NCI-H1417 (cell line): ENCODE results near the gene TXN2.
"Not testable (repeated sequence)": the region's sequence is repeated elsewhere in the genome, so short reads cannot be mapped to it uniquely, and the experiment has no call there.

Experiments
- DNase-seq, 3 experiments: peaks; one replicate each; lab custom pipeline; 2025; lab: John Stamatoyannopoulos, UW

TXN2 gene

GRCh38 chr22:36481393-36482168, at the start of gene TXN2:
TSS of gene TXN2 (minus strand) at chr22:36481640. CDS start at chr22:36480837, 803 bp downstream.
- peak; percentile 85 to 94 (median 85) for DNase-seq

- DNase-seq, result peak; percentile 95 to 99 (median 96)
Measured at GRCh38 chr22:36528795-36529751, 47.6 kb upstream of the TXN2 start, which contains the start of gene EIF3D. TSS of gene EIF3D (minus strand) at chr22:36529166. CDS start at chr22:36526121, 3,045 bp downstream.

GRCh38 chr22:36528341-36528740, 46.9 kb upstream of the TXN2 start:
- no peak for DNase-seq

- no peak for DNase-seq
Measured at GRCh38 chr22:36522662-36523061, 41.2 kb upstream of the TXN2 start.

GRCh38 chr22:36520423-36520822, 39.0 kb upstream of the TXN2 start:
- DNase-seq, result no peak

- not testable (repeated sequence) for DNase-seq
Measured at GRCh38 chr22:36519906-36520305, 38.5 kb upstream of the TXN2 start.

- no peak for DNase-seq
Measured at GRCh38 chr22:36514766-36515165, 33.3 kb upstream of the TXN2 start.

GRCh38 chr22:36512991-36513390, 31.6 kb upstream of the TXN2 start:
- DNase-seq, result no peak

GRCh38 chr22:36512333-36512732, 30.9 kb upstream of the TXN2 start:
- no peak for DNase-seq

GRCh38 chr22:36510966-36511881, 29.8 kb upstream of the TXN2 start:
- peak; percentile 14 to 42 (median 34) for DNase-seq

- peak; percentile 14 to 79 (median 31) for DNase-seq
Measured at GRCh38 chr22:36510384-36510783, 28.9 kb upstream of the TXN2 start.

- no peak for DNase-seq
Measured at GRCh38 chr22:36507518-36508010, 26.1 kb upstream of the TXN2 start.

GRCh38 chr22:36506637-36507517, 25.4 kb upstream of the TXN2 start, which contains the start of gene FOXRED2:
TSS of gene FOXRED2 (minus strand) at chr22:36507040. CDS start at chr22:36506422, 618 bp downstream.
- DNase-seq, result peak; percentile 77 to 93 (median 90)

- peak in 2 of 3 experiments; percentile 62 to 64 for DNase-seq
Measured at GRCh38 chr22:36505998-36506635, 24.7 kb upstream of the TXN2 start.

- no peak for DNase-seq
Measured at GRCh38 chr22:36497910-36498665, 16.6 kb upstream of the TXN2 start.

GRCh38 chr22:36493690-36494110, 12.3 kb upstream of the TXN2 start:
- DNase-seq, result no peak

- no peak for DNase-seq
Measured at GRCh38 chr22:36492109-36492508, 10.7 kb upstream of the TXN2 start.

GRCh38 chr22:36491155-36491554, 9.7 kb upstream of the TXN2 start:
- DNase-seq, result no peak
